OCI-LY3 (cell line): Measurements from ENCODE around the gene PARD3B.

Source experiments
- H2AFZ ChIP-seq: fragments of 200-600, 300-600 bp; shearing (Covaris generic); 2 replicates; pipeline ENCODE4 v1.6.0; 2014; ENCODE audit warnings: antibody characterized with exemption, low read depth, low read length
- H3K27ac ChIP-seq: fragments of 200-600, 300-600 bp; sonication (generic); 2 replicates; pipeline ENCODE4 v1.5.1; 2014; ENCODE audit warnings: mild to moderate bottlenecking, low read length, moderate library complexity, mixed read lengths
- H3K27me3 ChIP-seq: fragments of 200-600, 300-600 bp; sonication (generic); 2 replicates; pipeline ENCODE4 v1.6.1; 2014; ENCODE audit warnings: low read depth, low read length, mixed read lengths
- H3K36me3 ChIP-seq: fragments of 200-600, 300-600 bp; sonication (generic); replicated peaks from 2 replicates; pipeline ENCODE3; 2014; ENCODE audit warnings: low read depth, low read length, mixed read lengths
- H3K4me1 ChIP-seq: fragments of 300-600, 200-600 bp; sonication (generic); 2 replicates; pipeline ENCODE4 v1.6.1; 2014; ENCODE audit warnings: low read length, mixed read lengths
- H3K4me2 ChIP-seq: fragments of 200-600, 300-600 bp; sonication (generic); 2 replicates; pipeline ENCODE4 v1.6.1; 2014; ENCODE audit warnings: low read length, mixed read lengths
- H3K4me3 ChIP-seq: fragments of 300-600, 200-600 bp; sonication (generic); 2 replicates; pipeline ENCODE4 v1.5.1; 2014; ENCODE audit warnings: antibody characterized with exemption, mild to moderate bottlenecking, low read length, moderate library complexity
- H3K79me2 ChIP-seq: fragments of 300-600, 200-600 bp; shearing (Covaris generic); 2 replicates; pipeline ENCODE4 v1.6.1; 2014; ENCODE audit warnings: mild to moderate bottlenecking, low read length, mixed read lengths
- H3K9ac ChIP-seq: fragments of 300-600, 200-600 bp; shearing (Covaris generic); 2 replicates; pipeline ENCODE4 v1.6.0; 2014; ENCODE audit warnings: mild to moderate bottlenecking, low read length, moderate library complexity
- H3K9me3 ChIP-seq: fragments of 200-600, 300-600 bp; shearing (Covaris generic); 2 replicates; pipeline ENCODE4 v1.6.1; 2014; ENCODE audit warnings: low read length, mixed read lengths; ENCODE audit not compliant: insufficient read depth
- H4K20me1 ChIP-seq: fragments of 200-600, 300-600 bp; sonication (generic); 2 replicates; pipeline ENCODE4 v1.6.1; 2016; ENCODE audit warnings: low read length, mixed read lengths; ENCODE audit not compliant: insufficient read depth
- EZH2phosphoT487 ChIP-seq: fragments of 200-600 bp; shearing (Covaris generic); IDR thresholded peaks from 2 replicates; pipeline ENCODE4 v1.6.1; 2018; ENCODE audit warnings: antibody characterized with exemption, mixed run types, low read depth
- TF ChIP-seq, protein P1 (sequence below): fragments of 200-600, 300-600 bp; sonication (generic); IDR thresholded peaks from 2 replicates; pipeline ENCODE4 v1.5.1; 2014; ENCODE audit warnings: antibody characterized with exemption, low read length, low read depth

Gene PARD3B

DNA sequence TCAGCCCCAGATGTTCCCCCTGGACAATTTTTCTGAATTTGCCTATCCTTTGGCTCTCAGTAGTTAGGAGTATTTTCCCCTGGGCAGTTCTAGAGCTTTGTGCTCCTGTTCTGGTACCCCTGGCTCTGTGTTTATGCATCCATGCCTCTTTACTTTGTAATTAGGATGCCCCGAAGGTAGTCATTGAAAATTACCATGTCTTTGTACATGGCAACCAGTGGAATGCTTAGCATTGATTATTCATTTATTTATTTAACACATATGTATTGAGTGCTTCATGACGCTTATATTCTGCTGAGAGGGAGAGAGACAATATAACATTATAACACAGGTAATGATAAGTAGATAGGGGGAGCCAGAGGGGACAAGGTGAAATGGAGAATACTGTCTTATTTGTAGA is 346.5 kb downstream of the PARD3B start:
- Histone ChIP-seq H3K27me3 (no peaks in the 10 kb centered on the region), H3K79me2 (no peaks in the 10 kb centered on the region), H4K20me1 (no peaks in the 10 kb centered on the region), H3K4me1 (peaks cover 7% of the 10 kb centered on the region), H3K27ac (no peak overlapping the region), H3K9ac (no peak overlapping the region), H3K36me3 (no peaks in the 10 kb centered on the region), H3K4me3 (no peak overlapping the region), H3K4me2 (no peak overlapping the region), H2AFZ (no peak overlapping the region), H3K9me3 (no peaks in the 10 kb centered on the region)
- no peak for TF ChIP-seq EZH2phosphoT487
- TF ChIP-seq, protein P1, sequence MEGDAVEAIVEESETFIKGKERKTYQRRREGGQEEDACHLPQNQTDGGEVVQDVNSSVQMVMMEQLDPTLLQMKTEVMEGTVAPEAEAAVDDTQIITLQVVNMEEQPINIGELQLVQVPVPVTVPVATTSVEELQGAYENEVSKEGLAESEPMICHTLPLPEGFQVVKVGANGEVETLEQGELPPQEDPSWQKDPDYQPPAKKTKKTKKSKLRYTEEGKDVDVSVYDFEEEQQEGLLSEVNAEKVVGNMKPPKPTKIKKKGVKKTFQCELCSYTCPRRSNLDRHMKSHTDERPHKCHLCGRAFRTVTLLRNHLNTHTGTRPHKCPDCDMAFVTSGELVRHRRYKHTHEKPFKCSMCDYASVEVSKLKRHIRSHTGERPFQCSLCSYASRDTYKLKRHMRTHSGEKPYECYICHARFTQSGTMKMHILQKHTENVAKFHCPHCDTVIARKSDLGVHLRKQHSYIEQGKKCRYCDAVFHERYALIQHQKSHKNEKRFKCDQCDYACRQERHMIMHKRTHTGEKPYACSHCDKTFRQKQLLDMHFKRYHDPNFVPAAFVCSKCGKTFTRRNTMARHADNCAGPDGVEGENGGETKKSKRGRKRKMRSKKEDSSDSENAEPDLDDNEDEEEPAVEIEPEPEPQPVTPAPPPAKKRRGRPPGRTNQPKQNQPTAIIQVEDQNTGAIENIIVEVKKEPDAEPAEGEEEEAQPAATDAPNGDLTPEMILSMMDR = no peak

DNA sequence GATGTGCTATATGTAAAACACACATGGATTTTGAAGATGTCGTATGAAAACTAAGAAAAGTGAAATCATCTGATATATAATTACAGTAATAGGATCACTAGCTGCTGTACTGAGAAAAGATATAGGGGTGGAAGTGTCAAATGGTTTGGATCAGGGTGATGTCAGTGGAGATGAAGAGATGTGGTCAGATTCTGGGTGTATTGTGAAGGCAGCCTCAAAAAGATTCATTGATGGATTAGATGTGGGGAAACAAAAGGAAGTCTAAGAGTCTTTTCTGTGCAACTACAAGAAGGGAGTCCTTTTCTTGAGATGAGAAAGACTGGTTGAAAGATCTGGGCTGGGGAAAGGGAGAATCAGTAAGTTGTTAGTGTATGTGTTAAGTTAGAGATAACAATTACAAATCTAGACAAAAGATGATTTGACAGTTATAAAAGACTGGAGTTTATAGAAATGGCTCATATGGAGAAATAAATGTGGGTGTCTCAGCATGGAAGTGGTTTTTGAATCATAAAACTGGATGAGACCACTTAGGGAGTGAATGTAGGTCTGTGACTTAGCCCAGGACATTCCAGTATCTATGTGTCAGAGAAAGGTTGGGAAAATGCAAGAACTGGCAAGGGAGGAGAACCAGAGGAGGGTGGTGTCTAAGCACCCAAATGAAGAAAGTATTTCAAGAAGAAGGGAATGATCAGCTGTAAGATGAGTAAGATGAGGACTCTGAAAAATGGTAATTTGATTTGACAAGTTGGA is 347.4 kb downstream of the PARD3B start:
- Histone ChIP-seq H3K79me2 (no peaks in the 10 kb centered on the region), H3K27ac (no peak overlapping the region), H2AFZ (no peak overlapping the region), H3K27me3 (no peaks in the 10 kb centered on the region), H3K4me3 (no peak overlapping the region), H3K36me3 (no peaks in the 10 kb centered on the region), H3K9ac (no peak overlapping the region), H4K20me1 (no peaks in the 10 kb centered on the region), H3K9me3 (no peaks in the 10 kb centered on the region; the same call in 1 of the 2 replicates), H3K4me2 (no peak overlapping the region), H3K4me1 (peaks cover 7% of the 10 kb centered on the region)
- TF ChIP-seq, protein P1 = no peak
- no peak for TF ChIP-seq EZH2phosphoT487

DNA sequence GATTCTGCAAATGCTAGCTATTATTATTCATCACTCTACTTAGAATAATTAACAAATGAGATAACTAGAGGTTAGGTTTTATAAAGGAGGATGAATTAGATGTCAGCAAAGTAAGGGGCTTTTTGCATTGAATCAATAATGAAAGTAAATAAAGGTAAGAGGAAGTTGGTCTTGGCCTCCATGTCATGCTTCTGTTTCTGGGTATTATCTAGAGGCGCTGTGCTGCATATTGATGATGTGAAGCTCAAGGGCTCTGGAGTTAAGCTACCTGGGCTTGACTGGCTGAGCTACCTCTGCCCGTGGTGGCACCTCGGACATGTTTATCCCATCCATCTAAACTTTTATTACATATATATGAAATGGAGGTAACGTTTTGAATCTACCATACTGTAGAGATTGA is 350.9 kb downstream of the PARD3B start:
- no peaks in the 10 kb centered on the region for H4K20me1 ChIP-seq
- 0 out of 2 replicates have a peak overlapping the region, but pooled peaks have one; percentile 8 for H3K4me2 ChIP-seq
- no peaks in the 10 kb centered on the region; the same call in 1 of the 2 replicates for H3K9me3 ChIP-seq
- H3K9ac ChIP-seq = no peak overlapping the region
- peak overlapping the region; percentile 68; the same call in 1 of the 2 replicates for H2AFZ ChIP-seq
- no peak overlapping the region for H3K4me3 ChIP-seq
- TF ChIP-seq, protein P1 = no peak
- H3K27me3 ChIP-seq = no peaks in the 10 kb centered on the region
- H3K27ac ChIP-seq = no peak overlapping the region
- no peaks in the 10 kb centered on the region for H3K79me2 ChIP-seq
- H3K36me3 ChIP-seq = no peaks in the 10 kb centered on the region
- H3K4me1 ChIP-seq = peaks cover 24% of the 10 kb centered on the region

DNA sequence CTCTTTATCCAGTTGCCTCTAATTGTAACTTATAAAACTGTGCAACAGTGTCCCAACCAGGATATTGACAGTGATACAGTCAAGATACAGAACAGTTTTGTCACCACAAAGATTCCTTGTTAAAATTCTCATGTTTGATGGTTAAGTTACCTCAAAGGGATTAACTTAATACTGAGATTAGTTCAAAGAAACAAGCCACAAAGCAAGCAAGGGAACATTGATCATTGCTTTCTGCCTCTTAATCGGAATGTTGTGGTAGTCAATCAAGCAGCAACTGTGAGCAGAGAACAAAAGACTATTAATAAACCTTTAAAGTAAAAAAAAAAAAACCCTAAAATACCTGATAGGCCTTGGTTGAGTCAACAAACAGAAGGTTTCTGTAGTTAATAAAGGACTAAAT is 352.3 kb downstream of the PARD3B start:
- H3K4me3 ChIP-seq = no peak overlapping the region
- TF ChIP-seq EZH2phosphoT487 = no peak
- TF ChIP-seq, protein P1 = no peak
- H3K36me3 ChIP-seq = no peaks in the 10 kb centered on the region
- no peaks in the 10 kb centered on the region for H3K27me3 ChIP-seq
- no peak overlapping the region for H3K9ac ChIP-seq
- H3K79me2 ChIP-seq = no peaks in the 10 kb centered on the region
- H4K20me1 ChIP-seq = no peaks in the 10 kb centered on the region
- H3K27ac ChIP-seq = no peak overlapping the region
- H2AFZ ChIP-seq = no peak overlapping the region
- H3K4me2 ChIP-seq = no peak overlapping the region
- peaks cover 32% of the 10 kb centered on the region for H3K4me1 ChIP-seq
- H3K9me3 ChIP-seq = no peaks in the 10 kb centered on the region; the same call in 1 of the 2 replicates
